Measurements from ENCODE around the gene ARPC5L.

- TF ChIP-seq POLR2AphosphoS5 (IDR thresholded peaks at IDR 0.05) (no peak), CTCF (IDR thresholded peaks at IDR 0.05) (no peak), POLR2A (IDR thresholded peaks at IDR 0.05) (no peak), EP300 (IDR thresholded peaks at IDR 0.05) (no peak)
Observed at GRCh38 chr9:124829334-124829669, 32.6 kb upstream of the ARPC5L start.

Measured in upper lobe of left lung (tissue), 4 donors.